Measurements from ENCODE around the gene RHOB.

The RHOB gene

GRCh38 chr2:20476481-20476880, 29.6 kb downstream of the RHOB start:
- no peak for DNase-seq (ENCODE audit: low read depth, low spot score)
- Histone ChIP-seq H3K27ac (ENCODE audit: low read length) (no peak overlapping the region), H3K27me3 (ENCODE audit: control insufficient read depth, insufficient read depth, low read length) (no peaks in the 10 kb centered on the region), H3K4me3 (ENCODE audit: low read length) (no peak overlapping the region), H3K4me1 (ENCODE audit: control insufficient read depth, insufficient read depth, low read length) (no peaks in the 10 kb centered on the region; the same call in 1 of the 2 replicates), H3K36me3 (ENCODE audit: control insufficient read depth, insufficient read depth, low read length) (no peaks in the 10 kb centered on the region), H3K9me3 (ENCODE audit: control insufficient read depth, insufficient read depth, low read length) (no peaks in the 10 kb centered on the region)
- WGBS (ENCODE audit: insufficient coverage, insufficient read length), result no CpG with 5 or more reads among the region's 1 CpG

GRCh38 chr2:20476950-20477349, 30.1 kb downstream of the RHOB start:
- no CpG with 5 or more reads among the region's 7 CpGs for WGBS (ENCODE audit: insufficient coverage, insufficient read length)
- no peaks in the 10 kb centered on the region; the same call in 1 of the 2 replicates for H3K4me1 ChIP-seq (ENCODE audit: control insufficient read depth, insufficient read depth, low read length)
- no peak overlapping the region for H3K27ac ChIP-seq (ENCODE audit: low read length)
- no peak overlapping the region for H3K4me3 ChIP-seq (ENCODE audit: low read length)
- H3K9me3 ChIP-seq (ENCODE audit: control insufficient read depth, insufficient read depth, low read length), result no peaks in the 10 kb centered on the region
- H3K36me3 ChIP-seq (ENCODE audit: control insufficient read depth, insufficient read depth, low read length), result no peaks in the 10 kb centered on the region
- H3K27me3 ChIP-seq (ENCODE audit: control insufficient read depth, insufficient read depth, low read length), result no peaks in the 10 kb centered on the region
- no peak for DNase-seq (ENCODE audit: low read depth, low spot score)

GRCh38 chr2:20478961-20479360, 32.1 kb downstream of the RHOB start:
- H3K9me3 ChIP-seq (ENCODE audit: control insufficient read depth, insufficient read depth, low read length), result no peaks in the 10 kb centered on the region

DNA sequence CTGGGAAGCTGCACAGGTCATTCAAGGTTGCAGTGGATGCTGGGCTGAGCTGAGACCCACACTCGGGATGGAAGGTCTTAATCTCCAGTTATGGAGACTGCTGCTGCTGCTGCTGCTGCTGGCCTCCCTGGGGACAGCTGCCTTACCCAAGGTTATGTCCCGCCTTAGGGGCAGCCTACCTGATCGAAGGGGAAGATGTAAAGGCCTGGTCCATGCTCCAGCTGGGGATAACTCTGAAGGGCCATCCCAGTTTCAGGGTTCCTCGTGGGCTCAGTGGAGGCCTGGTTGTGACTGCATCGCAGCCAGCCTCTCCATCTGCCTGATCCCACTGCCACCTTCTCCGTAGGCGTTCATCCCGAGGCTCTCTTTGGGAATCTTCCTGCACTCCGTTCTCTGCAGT, 33.0 kb downstream of the RHOB start:
- no peak for DNase-seq (ENCODE audit: low read depth, low spot score)
- Histone ChIP-seq H3K4me1 (ENCODE audit: control insufficient read depth, insufficient read depth, low read length) (no peaks in the 10 kb centered on the region; the same call in 1 of the 2 replicates), H3K36me3 (ENCODE audit: control insufficient read depth, insufficient read depth, low read length) (no peaks in the 10 kb centered on the region), H3K9me3 (ENCODE audit: control insufficient read depth, insufficient read depth, low read length) (no peaks in the 10 kb centered on the region), H3K4me3 (ENCODE audit: low read length) (no peak overlapping the region), H3K27ac (ENCODE audit: low read length) (no peak overlapping the region), H3K27me3 (ENCODE audit: control insufficient read depth, insufficient read depth, low read length) (no peaks in the 10 kb centered on the region)
- no CpG with 5 or more reads among the region's 9 CpGs for WGBS (ENCODE audit: insufficient coverage, insufficient read length)

More at GRCh38 chr2:20478961-20479360, 32.1 kb downstream of the RHOB start:
- H3K27me3 ChIP-seq (ENCODE audit: control insufficient read depth, insufficient read depth, low read length), result no peaks in the 10 kb centered on the region
- no CpG with 5 or more reads among the region's 7 CpGs for WGBS (ENCODE audit: insufficient coverage, insufficient read length)
- H3K4me1 ChIP-seq (ENCODE audit: control insufficient read depth, insufficient read depth, low read length), result no peaks in the 10 kb centered on the region; the same call in 1 of the 2 replicates
- H3K36me3 ChIP-seq (ENCODE audit: control insufficient read depth, insufficient read depth, low read length), result no peaks in the 10 kb centered on the region
- no peak overlapping the region for H3K27ac ChIP-seq (ENCODE audit: low read length)
- no peak for DNase-seq (ENCODE audit: low read depth, low spot score)
- H3K4me3 ChIP-seq (ENCODE audit: low read length), result no peak overlapping the region

DNA sequence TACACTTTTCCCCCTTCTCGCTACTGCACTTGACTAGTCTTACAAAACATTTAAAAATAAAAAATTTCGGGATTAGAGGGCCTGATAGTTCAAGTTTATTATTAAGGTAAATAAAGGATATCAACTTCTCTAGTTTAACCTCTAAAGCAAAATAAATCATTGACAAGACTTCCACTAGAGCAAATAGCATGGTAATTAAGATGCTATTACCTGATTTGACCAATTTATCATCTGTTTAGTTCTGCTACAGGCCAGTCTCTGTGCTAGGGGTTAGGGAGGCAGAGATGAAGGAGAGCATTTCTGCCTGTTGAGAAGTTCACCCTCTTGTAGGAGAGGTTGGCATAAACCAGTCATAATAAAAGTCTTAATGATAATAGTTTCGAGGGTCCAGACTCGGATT, 34.0 kb downstream of the RHOB start:
- Histone ChIP-seq H3K4me3 (ENCODE audit: low read length) (no peak overlapping the region), H3K27me3 (ENCODE audit: control insufficient read depth, insufficient read depth, low read length) (no peaks in the 10 kb centered on the region), H3K4me1 (ENCODE audit: control insufficient read depth, insufficient read depth, low read length) (no peaks in the 10 kb centered on the region; the same call in 1 of the 2 replicates), H3K36me3 (ENCODE audit: control insufficient read depth, insufficient read depth, low read length) (no peaks in the 10 kb centered on the region), H3K9me3 (ENCODE audit: control insufficient read depth, insufficient read depth, low read length) (no peaks in the 10 kb centered on the region), H3K27ac (ENCODE audit: low read length) (no peak overlapping the region)
- WGBS (ENCODE audit: insufficient coverage, insufficient read length), result no CpG with 5 or more reads among the region's 4 CpGs
- DNase-seq (ENCODE audit: low read depth, low spot score), result no peak

GRCh38 chr2:20481798-20482405, 35.0 kb downstream of the RHOB start:
- Histone ChIP-seq H3K9me3 (ENCODE audit: control insufficient read depth, insufficient read depth, low read length) (no peaks in the 10 kb centered on the region), H3K4me3 (ENCODE audit: low read length) (no peak overlapping the region), H3K36me3 (ENCODE audit: control insufficient read depth, insufficient read depth, low read length) (no peaks in the 10 kb centered on the region), H3K27me3 (ENCODE audit: control insufficient read depth, insufficient read depth, low read length) (no peaks in the 10 kb centered on the region), H3K27ac (ENCODE audit: low read length) (no peak overlapping the region), H3K4me1 (ENCODE audit: control insufficient read depth, insufficient read depth, low read length) (no peaks in the 10 kb centered on the region; the same call in 1 of the 2 replicates)
- DNase-seq (ENCODE audit: low read depth, low spot score), result no peak
- WGBS (ENCODE audit: insufficient coverage, insufficient read length), result no CpG with 5 or more reads among the region's 5 CpGs

DNA sequence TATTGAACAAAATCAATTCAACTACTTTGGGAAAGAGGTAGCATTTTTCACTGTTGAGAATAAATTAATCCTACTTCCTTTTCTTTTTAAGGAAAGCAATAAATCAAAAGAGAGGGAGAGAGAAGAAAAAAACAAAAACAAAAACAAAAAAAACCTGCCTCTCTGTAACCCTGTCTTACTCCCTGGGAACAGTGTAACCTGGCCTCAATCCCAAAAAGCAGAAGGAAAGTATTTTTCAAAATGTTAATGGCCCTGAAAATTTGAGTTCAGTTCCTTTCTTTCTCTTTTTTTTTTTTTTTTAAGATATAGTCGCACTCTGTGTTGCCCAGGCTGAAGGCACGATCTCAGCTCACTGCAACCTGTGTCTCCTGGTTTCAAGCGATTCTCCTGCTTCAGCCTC, 35.9 kb downstream of the RHOB start:
- H3K27me3 ChIP-seq (ENCODE audit: control insufficient read depth, insufficient read depth, low read length), result no peaks in the 10 kb centered on the region
- H3K4me1 ChIP-seq (ENCODE audit: control insufficient read depth, insufficient read depth, low read length), result no peaks in the 10 kb centered on the region; the same call in 1 of the 2 replicates
- no CpG with 5 or more reads among the region's 3 CpGs for WGBS (ENCODE audit: insufficient coverage, insufficient read length)

GRCh38 chr2:20483194-20483895, 36.5 kb downstream of the RHOB start:
- H3K4me1 ChIP-seq (ENCODE audit: control insufficient read depth, insufficient read depth, low read length), result no peaks in the 10 kb centered on the region; the same call in 1 of the 2 replicates
- no peak overlapping the region for H3K4me3 ChIP-seq (ENCODE audit: low read length)
- H3K9me3 ChIP-seq (ENCODE audit: control insufficient read depth, insufficient read depth, low read length), result no peaks in the 10 kb centered on the region
- no peaks in the 10 kb centered on the region for H3K27me3 ChIP-seq (ENCODE audit: control insufficient read depth, insufficient read depth, low read length)
- no peaks in the 10 kb centered on the region for H3K36me3 ChIP-seq (ENCODE audit: control insufficient read depth, insufficient read depth, low read length)
- H3K27ac ChIP-seq (ENCODE audit: low read length), result no peak overlapping the region
- DNase-seq (ENCODE audit: low read depth, low spot score), result no peak
- WGBS (ENCODE audit: insufficient coverage, insufficient read length), result no CpG with 5 or more reads among the region's 7 CpGs

More for the DNA sequence above, 35.9 kb downstream of the RHOB start:
- DNase-seq (ENCODE audit: low read depth, low spot score), result no peak
- Histone ChIP-seq H3K27ac (ENCODE audit: low read length) (no peak overlapping the region), H3K9me3 (ENCODE audit: control insufficient read depth, insufficient read depth, low read length) (no peaks in the 10 kb centered on the region), H3K36me3 (ENCODE audit: control insufficient read depth, insufficient read depth, low read length) (no peaks in the 10 kb centered on the region), H3K4me3 (ENCODE audit: low read length) (no peak overlapping the region)

- H3K36me3 ChIP-seq (ENCODE audit: control insufficient read depth, insufficient read depth, low read length), result no peaks in the 10 kb centered on the region
- no peaks in the 10 kb centered on the region for H3K27me3 ChIP-seq (ENCODE audit: control insufficient read depth, insufficient read depth, low read length)
- DNase-seq (ENCODE audit: low read depth, low spot score), result no peak
- H3K4me1 ChIP-seq (ENCODE audit: control insufficient read depth, insufficient read depth, low read length), result no peaks in the 10 kb centered on the region
- no peak overlapping the region for H3K27ac ChIP-seq (ENCODE audit: low read length)
- no peaks in the 10 kb centered on the region for H3K9me3 ChIP-seq (ENCODE audit: control insufficient read depth, insufficient read depth, low read length)
- WGBS (ENCODE audit: insufficient coverage, insufficient read length), result no CpG with 5 or more reads among the region's 6 CpGs
- H3K4me3 ChIP-seq (ENCODE audit: low read length), result no peak overlapping the region
These were observed 37.3 kb downstream of the RHOB start for GRCh38 chr2:20484034-20484617.

GRCh38 chr2:20484810-20485611, 38.1 kb downstream of the RHOB start:
- DNase-seq (ENCODE audit: low read depth, low spot score), result no peak
- Histone ChIP-seq H3K9me3 (ENCODE audit: control insufficient read depth, insufficient read depth, low read length) (no peaks in the 10 kb centered on the region), H3K27me3 (ENCODE audit: control insufficient read depth, insufficient read depth, low read length) (no peaks in the 10 kb centered on the region), H3K4me1 (ENCODE audit: control insufficient read depth, insufficient read depth, low read length) (no peaks in the 10 kb centered on the region), H3K4me3 (ENCODE audit: low read length) (no peak overlapping the region), H3K27ac (ENCODE audit: low read length) (no peak overlapping the region), H3K36me3 (ENCODE audit: control insufficient read depth, insufficient read depth, low read length) (no peaks in the 10 kb centered on the region)
- no CpG with 5 or more reads among the region's 8 CpGs for WGBS (ENCODE audit: insufficient coverage, insufficient read length)

Data from iPS DF 6.9 (cell line).